Activated CD4-positive, alpha-beta T cell treated with anti-CD3 and anti-CD28 coated beads, Interleukin-2, amount 50 U/mL, for 1 hour (primary cell): ENCODE data around the gene FRRS1.

ENCODE experiments used
- DNase-seq: peaks from one replicate; pipeline ENCODE4 v3.0.0-alpha.2; 2020

The FRRS1 gene

GRCh38 chr1:99674115-99675064, 92.0 kb downstream of the FRRS1 start:
- DNase-seq, result no peak

GRCh38 chr1:99673315-99673714, 93.1 kb downstream of the FRRS1 start:
- no peak for DNase-seq

GRCh38 chr1:99672530-99673213, 93.8 kb downstream of the FRRS1 start:
- DNase-seq, result no peak

- DNase-seq, result no peak
Measured at GRCh38 chr1:99672038-99672437, 94.4 kb downstream of the FRRS1 start.

GRCh38 chr1:99670583-99670982, 95.9 kb downstream of the FRRS1 start:
- no peak for DNase-seq

GRCh38 chr1:99669821-99670220, 96.6 kb downstream of the FRRS1 start:
- no peak for DNase-seq

GRCh38 chr1:99669376-99669775, 97.1 kb downstream of the FRRS1 start:
- DNase-seq, result no peak

GRCh38 chr1:99665212-99665611, 101.2 kb downstream of the FRRS1 start:
- no peak for DNase-seq

GRCh38 chr1:99663501-99663900, 102.9 kb downstream of the FRRS1 start:
- no peak for DNase-seq

- no peak for DNase-seq
Measured at GRCh38 chr1:99662539-99663080, 103.8 kb downstream of the FRRS1 start.

- DNase-seq, result no peak
Measured at GRCh38 chr1:99661780-99662179, 104.7 kb downstream of the FRRS1 start.

- DNase-seq, result no peak
Measured at GRCh38 chr1:99660496-99660895, 105.9 kb downstream of the FRRS1 start.

- DNase-seq, result no peak
Measured at GRCh38 chr1:99659755-99660210, 106.7 kb downstream of the FRRS1 start.
